T-helper 17 cell (primary cell): ENCODE data around the gene SLC29A1. TPM values are rescaled to one million over a fixed set of nuclear protein-coding genes. Genes with fewer than 3 reads are reported as not detected.
A peak's percentile ranks its signal among the peaks of the same experiment; 100 is the strongest.

Experiments used
- ATAC-seq: fragments of 150-1000 bp; cut with Tn5 transposase; 2 replicates; pipeline ENCODE4 v1.10.0; 2021; ENCODE audit warnings: mild to moderate bottlenecking, moderate library complexity
- DNase-seq, 3 donors: peaks; one replicate each; pipeline versions ENCODE4 v3.0.0 to v3.0.0-alpha.2; 2020 to 2021
- H3K9me3 ChIP-seq: one replicate; pipeline ENCODE4 v1.7.0; 2013; ENCODE audit warnings: low read length, mild to moderate bottlenecking; ENCODE audit not compliant: control insufficient read depth, poor library complexity, severe bottlenecking
- H3K27ac Mint-ChIP-seq: one replicate; pipeline ENCODE4 v1.8.0; 2022; ENCODE audit warnings: mild to moderate bottlenecking, moderate library complexity, mixed read lengths
- H3K27me3 Mint-ChIP-seq: one replicate; pipeline ENCODE4 v1.8.0; 2022; ENCODE audit warnings: mixed read lengths
- H3K36me3 Mint-ChIP-seq: one replicate; pipeline ENCODE4 v1.8.0; 2022; ENCODE audit warnings: low read depth, mixed read lengths
- H3K4me1 Mint-ChIP-seq: one replicate; pipeline ENCODE4 v1.8.0; 2022; ENCODE audit warnings: mild to moderate bottlenecking, mixed read lengths
- H3K4me3 Mint-ChIP-seq: one replicate; pipeline ENCODE4 v1.8.0; 2022; ENCODE audit warnings: mild to moderate bottlenecking, moderate library complexity, mixed read lengths
- total RNA-seq, 4 donors: library from RNA in 2 of 4; stranded (reverse) in 2 of 4; gene quantifications; one replicate each; pipeline ENCODE4 v1.2.3 and lab custom pipeline; 2022 to 2026

SLC29A1 gene
- total RNA-seq, 2 donors from 2014 or later = 1.4 to 3.4 TPM

DNA sequence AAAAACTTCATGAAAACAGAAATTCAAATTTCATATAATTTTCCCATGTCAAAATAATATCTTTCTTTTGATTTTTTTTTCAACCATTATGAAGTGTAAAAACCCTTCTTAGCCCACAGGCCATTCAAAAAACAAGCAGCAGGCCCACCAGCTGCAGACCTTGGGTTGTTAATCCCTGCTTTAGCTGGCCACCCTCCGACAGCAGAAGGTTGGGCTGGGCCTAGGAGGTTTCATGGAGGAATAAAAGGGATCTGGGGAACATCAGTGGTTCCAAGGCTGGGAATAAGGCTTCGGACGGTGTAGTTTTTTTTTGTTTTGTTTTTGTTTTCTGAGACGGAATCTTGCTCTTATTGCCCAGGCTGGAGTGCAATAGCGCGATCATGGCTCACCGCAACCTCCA lies 19.9 kb downstream of the SLC29A1 start:
- Mint-ChIP-seq H3K36me3 (peaks cover 7% of the 10 kb centered on the region), H3K4me1 (peaks cover 21% of the 10 kb centered on the region), H3K27me3 (peaks cover 6% of the 10 kb centered on the region), H3K27ac (no peak overlapping the region), H3K4me3 (no peak overlapping the region)
- ATAC-seq = no peak
- H3K9me3 ChIP-seq = no peaks in the 10 kb centered on the region
- no peak for DNase-seq

DNA sequence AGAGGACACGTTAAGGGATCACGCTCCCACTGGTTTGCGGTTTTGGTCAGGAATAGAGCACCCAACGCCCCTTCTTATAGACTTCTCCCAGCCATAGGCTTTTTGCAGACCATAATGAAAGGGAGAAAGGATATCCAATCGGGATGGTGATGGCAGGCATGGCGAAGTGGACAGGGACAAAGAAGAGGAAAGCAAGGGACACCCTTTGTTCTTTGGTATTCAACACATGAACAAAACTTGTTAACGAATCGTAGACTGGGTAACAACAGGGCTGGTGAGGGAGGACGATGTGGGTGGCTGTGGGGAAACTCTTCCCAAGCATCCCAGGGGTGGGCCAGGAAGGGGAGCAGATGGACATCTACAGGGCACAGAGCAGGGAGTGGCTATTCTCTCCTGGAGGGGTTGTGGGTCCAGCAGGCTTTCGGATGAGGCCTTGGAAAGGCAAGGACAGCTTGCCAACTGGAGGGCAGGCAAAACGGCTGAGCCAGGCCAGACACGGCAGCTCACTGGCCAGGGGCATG lies 22.1 kb downstream of the SLC29A1 start:
- no peak for ATAC-seq
- Mint-ChIP-seq H3K27me3 (peaks cover 6% of the 10 kb centered on the region), H3K4me3 (peak overlapping the region; percentile 99), H3K4me1 (peaks cover 37% of the 10 kb centered on the region), H3K27ac (peak overlapping the region; percentile 100), H3K36me3 (peaks cover 15% of the 10 kb centered on the region)
- no peak for DNase-seq
- no peaks in the 10 kb centered on the region for H3K9me3 ChIP-seq

DNA sequence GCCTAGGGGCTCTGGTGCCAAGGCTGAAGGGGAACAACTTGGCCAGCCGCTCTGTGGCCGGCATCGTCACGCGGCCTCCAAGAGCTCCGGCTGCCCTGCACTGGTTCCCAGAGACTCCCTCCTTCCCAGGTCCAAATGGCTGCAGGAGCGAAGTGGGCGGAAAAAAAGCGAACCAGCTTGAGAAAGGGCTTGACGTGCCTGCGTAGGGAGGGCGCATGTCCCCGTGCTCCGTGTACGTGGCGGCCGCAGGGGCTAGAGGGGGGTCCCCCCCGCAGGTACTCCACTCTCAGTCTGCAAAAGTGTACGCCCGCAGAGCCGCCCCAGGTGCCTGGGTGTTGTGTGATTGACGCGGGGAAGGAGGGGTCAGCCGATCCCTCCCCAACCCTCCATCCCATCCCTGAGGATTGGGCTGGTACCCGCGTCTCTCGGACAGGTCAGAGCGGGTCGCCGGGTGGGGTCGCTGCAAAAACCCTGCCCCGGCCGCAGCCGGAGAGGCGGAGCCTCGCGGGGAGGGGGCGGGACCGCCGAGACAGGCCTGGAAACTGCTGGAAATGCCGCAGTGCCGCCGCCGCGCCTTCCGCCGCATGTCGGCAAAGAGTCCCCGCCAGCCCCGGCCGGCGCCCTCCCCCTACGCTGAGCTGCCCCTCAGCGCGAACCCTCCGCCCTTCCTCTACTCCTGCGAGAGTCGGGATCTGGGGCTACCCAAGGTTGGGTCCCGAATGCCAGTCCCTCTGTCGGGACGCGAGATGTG lies 22.7 kb downstream of the SLC29A1 start:
- Mint-ChIP-seq H3K4me3 (peak overlapping the region; percentile 99), H3K27me3 (peaks cover 6% of the 10 kb centered on the region), H3K27ac (peak overlapping the region; percentile 100), H3K36me3 (peaks cover 15% of the 10 kb centered on the region), H3K4me1 (peaks cover 40% of the 10 kb centered on the region)
- ATAC-seq (peak; percentile 47), DNase-seq (peak; percentile 69 to 77 (median 73))
- H3K9me3 ChIP-seq = no peaks in the 10 kb centered on the region

DNA sequence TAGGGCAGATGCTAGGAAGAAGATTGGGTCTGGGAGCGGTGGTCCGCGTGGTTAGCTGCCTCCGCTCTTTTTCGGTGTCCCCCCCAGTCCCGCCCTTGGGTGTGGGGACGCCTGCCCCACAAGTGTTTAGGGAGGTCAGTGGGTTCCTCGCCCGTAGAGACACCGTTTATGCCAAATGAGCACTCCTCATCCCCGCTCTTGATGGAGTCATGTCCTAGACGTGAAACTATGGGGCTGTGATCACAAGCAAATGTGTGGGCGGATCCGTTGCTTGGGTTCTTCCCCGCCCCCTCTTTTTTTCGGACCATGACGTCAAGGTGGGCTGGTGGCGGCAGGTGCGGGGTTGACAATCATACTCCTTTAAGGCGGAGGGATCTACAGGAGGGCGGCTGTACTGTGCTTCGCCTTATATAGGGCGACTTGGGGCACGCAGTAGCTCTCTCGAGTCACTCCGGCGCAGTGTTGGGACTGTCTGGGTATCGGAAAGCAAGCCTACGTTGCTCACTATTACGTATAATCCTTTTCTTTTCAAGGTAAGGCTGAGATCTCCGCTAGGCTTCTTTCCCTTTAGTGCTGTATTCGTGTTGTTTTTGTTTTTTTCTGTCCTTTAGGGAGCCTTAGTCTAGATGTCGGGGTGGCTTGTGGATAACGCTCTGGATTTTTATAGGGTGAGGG lies 23.4 kb downstream of the SLC29A1 start, which contains the start of gene HSP90AB1:
Gene HSP90AB1 (plus strand): TSS at position 439 of the 675 bp plus-strand sequence. CDS start 1,529 bp downstream, outside the sequence.
- no peaks in the 10 kb centered on the region for H3K9me3 ChIP-seq
- peak within 1 kb of the TSS; percentile 100 for H3K27ac Mint-ChIP-seq
- peaks cover 6% of the 10 kb centered on the region for H3K27me3 Mint-ChIP-seq
- H3K36me3 Mint-ChIP-seq = peaks cover 15% of the 10 kb centered on the region
- DNase-seq = peak; percentile 82 to 91 (median 89)
- peaks cover 42% of the 10 kb centered on the region for H3K4me1 Mint-ChIP-seq
- ATAC-seq = peak; percentile 83
- peak within 1 kb of the TSS; percentile 99 for H3K4me3 Mint-ChIP-seq

DNA sequence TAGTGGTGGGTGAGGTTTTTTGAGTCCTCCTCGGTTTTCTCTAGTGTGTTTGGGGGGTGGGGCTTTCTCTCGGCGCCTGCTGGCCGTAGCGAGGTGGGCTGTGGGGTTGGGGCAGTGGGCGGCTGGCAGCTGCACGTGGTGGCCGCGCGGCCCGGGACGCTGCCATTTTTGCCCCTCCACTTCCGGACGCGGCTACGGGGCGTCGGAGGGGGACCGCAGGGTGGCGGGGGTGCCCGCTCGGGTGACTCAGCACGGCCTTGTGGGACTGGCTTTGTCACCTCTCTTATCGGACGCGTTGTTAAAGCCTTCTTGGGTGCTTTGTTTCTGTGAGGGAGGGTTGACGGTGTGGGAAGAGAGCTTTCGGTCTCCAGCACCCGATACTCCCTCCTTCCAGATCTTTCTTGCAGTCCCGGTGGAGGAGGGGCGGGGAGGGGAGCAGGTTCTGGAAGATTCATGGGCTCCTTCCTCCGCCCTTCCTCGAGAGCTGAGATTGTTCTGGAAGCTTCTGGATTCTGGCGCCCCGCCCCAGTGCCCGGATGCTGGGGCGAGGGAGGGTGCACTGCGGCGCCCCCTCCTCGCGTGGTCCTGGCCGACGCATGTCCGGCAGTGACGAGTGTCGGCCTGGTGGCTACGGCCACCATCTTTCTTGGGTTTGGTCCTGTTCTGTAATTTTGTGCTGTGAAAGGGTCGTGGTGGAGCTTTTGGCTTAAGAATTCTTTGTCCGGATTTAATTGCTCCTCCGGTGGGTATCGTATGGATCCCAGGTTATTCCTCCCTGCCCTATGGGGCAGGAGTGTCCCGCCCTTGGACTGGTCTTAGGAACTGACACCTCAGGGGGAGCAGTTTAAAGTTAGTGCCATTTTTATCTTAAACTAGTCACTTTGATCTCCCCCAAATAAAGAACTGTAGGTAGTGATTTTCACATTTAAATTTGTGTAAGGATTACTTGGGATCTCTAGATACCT lies 24.2 kb downstream of the SLC29A1 start:
- peak overlapping the region; percentile 100 for H3K27ac Mint-ChIP-seq
- peaks cover 15% of the 10 kb centered on the region for H3K36me3 Mint-ChIP-seq
- H3K27me3 Mint-ChIP-seq = peaks cover 6% of the 10 kb centered on the region
- H3K4me1 Mint-ChIP-seq = peaks cover 45% of the 10 kb centered on the region
- no peaks in the 10 kb centered on the region for H3K9me3 ChIP-seq
- peak overlapping the region; percentile 99 for H3K4me3 Mint-ChIP-seq
- peak; percentile 74 to 82 (median 76) for DNase-seq
- ATAC-seq = peak; percentile 67

DNA sequence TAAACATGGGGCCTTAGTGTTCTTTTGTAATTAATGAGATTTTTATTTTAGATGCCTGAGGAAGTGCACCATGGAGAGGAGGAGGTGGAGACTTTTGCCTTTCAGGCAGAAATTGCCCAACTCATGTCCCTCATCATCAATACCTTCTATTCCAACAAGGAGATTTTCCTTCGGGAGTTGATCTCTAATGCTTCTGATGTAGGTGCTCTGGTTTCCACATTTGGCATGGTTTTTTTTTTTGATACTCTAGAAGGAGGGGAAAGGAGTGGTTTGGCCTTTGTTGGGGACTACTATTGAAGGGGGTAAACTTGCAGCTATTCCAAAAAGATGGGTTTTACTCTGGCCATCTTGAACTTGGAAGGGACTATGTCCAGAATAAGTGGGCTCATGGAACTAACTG lies 25.2 kb downstream of the SLC29A1 start:
- H3K9me3 ChIP-seq = no peaks in the 10 kb centered on the region
- peaks cover 52% of the 10 kb centered on the region for H3K4me1 Mint-ChIP-seq
- H3K27me3 Mint-ChIP-seq = peaks cover 6% of the 10 kb centered on the region
- peak overlapping the region; percentile 100 for H3K27ac Mint-ChIP-seq
- no peak for ATAC-seq
- peaks cover 15% of the 10 kb centered on the region for H3K36me3 Mint-ChIP-seq
- no peak for DNase-seq
- H3K4me3 Mint-ChIP-seq = peak overlapping the region; percentile 99

DNA sequence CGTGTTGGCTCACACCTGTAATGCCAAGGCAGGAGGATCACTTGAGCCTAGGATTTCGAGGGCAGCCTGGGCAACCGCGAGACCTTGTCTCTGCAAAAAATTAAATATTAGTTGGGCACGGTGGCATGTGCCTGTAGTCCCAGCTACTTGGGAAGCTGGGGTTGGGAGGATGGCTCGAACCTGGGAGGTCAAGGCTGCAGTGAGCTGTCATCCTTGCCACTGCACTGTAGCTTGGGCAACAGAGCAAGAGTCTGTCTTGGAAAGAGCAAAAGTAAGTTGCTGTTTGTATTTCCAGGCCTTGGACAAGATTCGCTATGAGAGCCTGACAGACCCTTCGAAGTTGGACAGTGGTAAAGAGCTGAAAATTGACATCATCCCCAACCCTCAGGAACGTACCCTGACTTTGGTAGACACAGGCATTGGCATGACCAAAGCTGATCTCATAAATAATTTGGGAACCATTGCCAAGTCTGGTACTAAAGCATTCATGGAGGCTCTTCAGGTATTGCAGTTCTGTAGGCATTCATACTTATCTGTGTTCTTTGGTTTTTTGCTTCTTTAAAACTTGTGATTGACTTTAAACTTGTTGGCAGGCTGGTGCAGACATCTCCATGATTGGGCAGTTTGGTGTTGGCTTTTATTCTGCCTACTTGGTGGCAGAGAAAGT lies 25.8 kb downstream of the SLC29A1 start:
- H3K27ac Mint-ChIP-seq = peak overlapping the region; percentile 100
- ATAC-seq (no peak), DNase-seq (no peak)
- peaks cover 15% of the 10 kb centered on the region for H3K36me3 Mint-ChIP-seq
- H3K27me3 Mint-ChIP-seq = peaks cover 6% of the 10 kb centered on the region
- peaks cover 54% of the 10 kb centered on the region for H3K4me1 Mint-ChIP-seq
- H3K4me3 Mint-ChIP-seq = peak overlapping the region; percentile 99
- no peaks in the 10 kb centered on the region for H3K9me3 ChIP-seq

DNA sequence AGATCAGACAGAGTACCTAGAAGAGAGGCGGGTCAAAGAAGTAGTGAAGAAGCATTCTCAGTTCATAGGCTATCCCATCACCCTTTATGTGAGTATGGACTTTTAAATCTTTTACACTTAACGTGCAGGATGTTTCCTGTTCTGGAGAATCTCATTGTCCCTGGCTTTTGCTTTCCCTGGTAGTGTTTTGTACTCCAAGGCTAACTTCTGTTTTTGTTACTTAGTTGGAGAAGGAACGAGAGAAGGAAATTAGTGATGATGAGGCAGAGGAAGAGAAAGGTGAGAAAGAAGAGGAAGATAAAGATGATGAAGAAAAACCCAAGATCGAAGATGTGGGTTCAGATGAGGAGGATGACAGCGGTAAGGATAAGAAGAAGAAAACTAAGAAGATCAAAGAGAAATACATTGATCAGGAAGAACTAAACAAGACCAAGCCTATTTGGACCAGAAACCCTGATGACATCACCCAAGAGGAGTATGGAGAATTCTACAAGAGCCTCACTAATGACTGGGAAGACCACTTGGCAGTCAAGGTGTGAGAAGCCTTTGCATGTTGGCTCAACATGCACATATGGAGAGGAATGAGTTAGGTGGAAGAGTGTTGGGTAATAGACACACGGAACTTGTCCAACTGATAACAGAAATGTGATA lies 26.8 kb downstream of the SLC29A1 start:
- Mint-ChIP-seq H3K4me1 (peaks cover 64% of the 10 kb centered on the region), H3K4me3 (peak overlapping the region; percentile 49), H3K27ac (peak overlapping the region; percentile 87), H3K36me3 (peaks cover 18% of the 10 kb centered on the region), H3K27me3 (peaks cover 6% of the 10 kb centered on the region)
- DNase-seq = no peak
- H3K9me3 ChIP-seq = no peaks in the 10 kb centered on the region
- no peak for ATAC-seq

DNA sequence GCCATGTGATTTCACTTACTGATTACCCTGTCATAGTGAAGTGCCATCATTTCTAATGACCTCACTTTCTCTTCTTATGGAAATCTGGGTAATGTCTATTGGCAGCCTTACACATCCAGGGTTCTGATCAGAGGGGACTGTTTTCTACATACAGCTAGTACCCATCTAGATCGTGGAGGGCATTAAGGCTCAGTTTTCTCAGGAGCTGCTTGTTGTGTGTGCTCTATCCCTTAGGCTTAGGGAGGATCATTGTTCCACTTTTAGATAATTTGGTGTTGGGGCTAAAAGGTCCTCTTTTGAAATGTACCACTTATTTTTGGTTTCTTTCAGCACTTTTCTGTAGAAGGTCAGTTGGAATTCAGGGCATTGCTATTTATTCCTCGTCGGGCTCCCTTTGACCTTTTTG lies 27.3 kb downstream of the SLC29A1 start:
- DNase-seq = no peak
- H3K9me3 ChIP-seq = no peaks in the 10 kb centered on the region
- no peak for ATAC-seq
- H3K27me3 Mint-ChIP-seq = peaks cover 6% of the 10 kb centered on the region
- H3K4me1 Mint-ChIP-seq = peaks cover 66% of the 10 kb centered on the region
- H3K36me3 Mint-ChIP-seq = peaks cover 18% of the 10 kb centered on the region
- H3K4me3 Mint-ChIP-seq = no peak overlapping the region
- peak overlapping the region; percentile 87 for H3K27ac Mint-ChIP-seq

DNA sequence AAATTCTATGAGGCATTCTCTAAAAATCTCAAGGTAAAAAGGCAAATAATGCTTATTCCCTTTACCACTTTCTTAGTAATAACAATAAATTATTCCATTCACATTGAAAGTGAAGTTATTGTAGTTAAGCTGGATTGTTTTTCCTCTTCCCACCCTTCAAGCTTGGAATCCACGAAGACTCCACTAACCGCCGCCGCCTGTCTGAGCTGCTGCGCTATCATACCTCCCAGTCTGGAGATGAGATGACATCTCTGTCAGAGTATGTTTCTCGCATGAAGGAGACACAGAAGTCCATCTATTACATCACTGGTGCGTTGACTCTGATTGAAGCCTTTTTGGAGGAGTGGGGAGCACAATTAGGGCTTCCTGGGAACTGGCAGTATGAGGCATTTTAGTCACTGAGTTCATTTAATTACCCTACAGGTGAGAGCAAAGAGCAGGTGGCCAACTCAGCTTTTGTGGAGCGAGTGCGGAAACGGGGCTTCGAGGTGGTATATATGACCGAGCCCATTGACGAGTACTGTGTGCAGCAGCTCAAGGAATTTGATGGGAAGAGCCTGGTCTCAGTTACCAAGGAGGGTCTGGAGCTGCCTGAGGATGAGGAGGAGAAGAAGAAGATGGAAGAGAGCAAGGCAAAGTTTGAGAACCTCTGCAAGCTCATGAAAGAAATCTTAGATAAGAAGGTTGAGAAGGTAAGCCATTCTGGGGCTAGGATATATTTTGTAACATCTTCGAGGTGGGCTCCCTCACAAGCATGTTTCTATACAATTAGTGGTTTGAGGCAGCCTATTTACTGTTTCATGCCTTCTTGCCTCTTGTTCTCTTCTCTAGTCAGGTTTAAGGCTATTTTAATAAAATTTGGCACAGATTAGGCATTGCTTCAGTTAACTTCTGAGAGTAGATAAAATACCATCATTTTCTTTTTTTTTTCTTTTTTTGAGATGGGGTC lies 28.5 kb downstream of the SLC29A1 start:
- H3K27me3 Mint-ChIP-seq = peaks cover 6% of the 10 kb centered on the region
- ATAC-seq = no peak
- peaks cover 73% of the 10 kb centered on the region for H3K4me1 Mint-ChIP-seq
- H3K27ac Mint-ChIP-seq = peak overlapping the region; percentile 98
- no peaks in the 10 kb centered on the region for H3K9me3 ChIP-seq
- H3K36me3 Mint-ChIP-seq = peaks cover 17% of the 10 kb centered on the region
- H3K4me3 Mint-ChIP-seq = peak overlapping the region; percentile 55
- DNase-seq = no peak
